Measurements from ENCODE around the gene CDPF1.

GRCh38 chr22:46214149-46214548, 35.9 kb downstream of the CDPF1 start:
- TF ChIP-seq CTCF (optimal IDR thresholded peaks at IDR 0.05 in 1 of 3, IDR thresholded peaks at IDR 0.05 in 1 of 3, conservative IDR thresholded peaks at IDR 0.05 in 1 of 3; ENCODE audit: extremely low read depth in 1 of 3, insufficient read depth in 2 of 3, low read length in 3 of 3) (no peak), EZH2 (IDR thresholded peaks at IDR 0.05; ENCODE audit: low read length) (no peak)

All from keratinocyte (primary cell).